GM12892 (cell line): Measurements from ENCODE around the gene NBEA.

Experiments used
- POLR2A ChIP-seq: IDR thresholded peaks from 2 replicates; pipeline ENCODE4 v1.6.1; 2011; ENCODE audit warnings: low read depth, low read length, control low read depth
- POLR2AphosphoS5 ChIP-seq: IDR thresholded peaks from 2 replicates; pipeline ENCODE4 v1.6.1; 2011; ENCODE audit warnings: low read depth, low read length, control low read depth

GRCh38 chr13:35554972-35555623, 613.0 kb downstream of the NBEA start:
- TF ChIP-seq POLR2A (no peak), POLR2AphosphoS5 (no peak)
